Body of pancreas (tissue), 4 donors: ENCODE measurements around the gene ESRRG.

Source experiments
- CTCF ChIP-seq, 7 experiments: fragments of 450-650 bp in 4 of 7; fragments of 200-600 bp in 3 of 7; sonication (generic) in 3 of 7; IDR thresholded peaks; one replicate each; pipeline ENCODE4 v1.5.1; 2016 to 2019; ENCODE audit warnings: antibody characterized with exemption in 7 of 7
- POLR2A ChIP-seq, 3 donors: fragments of 450-650 bp; IDR thresholded peaks; one replicate each; pipeline ENCODE4 v1.6.1; 2016; ENCODE audit warnings: antibody characterized with exemption in 3 of 3, mild to moderate bottlenecking in 2 of 3

GRCh38 chr1:216604771-216605170 is 118.5 kb downstream of the ESRRG start:
- no peak for TF ChIP-seq CTCF (IDR thresholded peaks at IDR 0.05)
- no peak for TF ChIP-seq POLR2A (IDR thresholded peaks at IDR 0.05)
